K562 (cell line): ENCODE measurements around the gene APOC4. TPM values are rescaled to one million over a fixed set of nuclear protein-coding genes. Genes with fewer than 3 reads are reported as not detected.

ENCODE experiments used
- BACH1 ChIP-seq: fragments of 200-800 bp; sonication (Bioruptor generic); IDR thresholded peaks from 2 replicates; pipeline ENCODE4 v1.6.1; 2016; ENCODE audit warnings: missing genetic modification characterization, missing compliant biosample characterization
- CBX2 ChIP-seq: fragments of 200-600 bp; sonication (generic); IDR thresholded peaks from one replicate; pipeline ENCODE4 v1.6.1; 2012; ENCODE audit warnings: mild to moderate bottlenecking, low read length, inconsistent platforms; ENCODE audit not compliant: insufficient read depth, poor library complexity, severe bottlenecking
- CBX5 ChIP-seq: IDR thresholded peaks from 2 replicates; pipeline ENCODE4 v1.6.1; 2014; ENCODE audit warnings: low read depth, borderline replicate concordance
- CREB1 ChIP-seq, 2 experiments: sonication (generic) in 1 of 2; formaldehyde crosslinking in 1 of 2; IDR thresholded peaks; 2 replicates each; pipeline versions ENCODE4 v1.6.1 to v1.8.0; 2012 to 2022; ENCODE audit warnings: inconsistent platforms in 1 of 2, mild to moderate bottlenecking in 1 of 2, missing genetic modification reagents in 1 of 2, moderate library complexity in 1 of 2
- KLF13 ChIP-seq: fragments of 450-650 bp; IDR thresholded peaks from 2 replicates; pipeline ENCODE4 v1.6.1; 2016; ENCODE audit warnings: missing genetic modification characterization, low read depth, mild to moderate bottlenecking, missing compliant biosample characterization, moderate library complexity, borderline replicate concordance
- MIER1 ChIP-seq: fragments of 450-650 bp; IDR thresholded peaks from 2 replicates; pipeline ENCODE4 v1.6.1; 2016; ENCODE audit warnings: antibody characterized with exemption, mild to moderate bottlenecking, low read depth
- NR1H2 ChIP-seq: sonication (generic); formaldehyde crosslinking; IDR thresholded peaks from 2 replicates; pipeline ENCODE4 v1.4.0; 2020; ENCODE audit warnings: mild to moderate bottlenecking, missing genetic modification reagents
- PPARD ChIP-seq: fragments of 250-450 bp; sonication (Bioruptor Pico); IDR thresholded peaks from 2 replicates; pipeline ENCODE4 v1.8.0; 2022; ENCODE audit warnings: inconsistent platforms, mild to moderate bottlenecking, moderate library complexity
- SMAD2 ChIP-seq: fragments of 150-350 bp; IDR thresholded peaks from 2 replicates; pipeline ENCODE4 v1.6.1; 2014; ENCODE audit warnings: low read depth, mild to moderate bottlenecking, low read length
- SMAD3 ChIP-seq: fragments of 450-650 bp; formaldehyde crosslinking; conservative IDR thresholded peaks from 2 replicates; pipeline ENCODE4 v1.4.0; 2020; ENCODE audit warnings: mild to moderate bottlenecking
- SRSF3 ChIP-seq: fragments of 200-400 bp; formaldehyde crosslinking; IDR thresholded peaks from 2 replicates; pipeline ENCODE4 v1.6.1; 2016; ENCODE audit warnings: mild to moderate bottlenecking, low read length, moderate library complexity; ENCODE audit not compliant: insufficient read depth
- STAT5B ChIP-seq: fragments of 250-450 bp; sonication (Bioruptor Pico); IDR thresholded peaks from 2 replicates; pipeline ENCODE4 v1.8.0; 2021; ENCODE audit warnings: mild to moderate bottlenecking, inconsistent platforms
- THRAP3 ChIP-seq: fragments of 450-650 bp; IDR thresholded peaks from 2 replicates; pipeline ENCODE4 v1.6.1; 2016; ENCODE audit warnings: mild to moderate bottlenecking, inconsistent platforms, borderline replicate concordance
- ZNF282 ChIP-seq: sonication (generic); formaldehyde crosslinking; IDR thresholded peaks from 2 replicates; pipeline ENCODE4 v1.8.1; 2023; ENCODE audit warnings: missing genetic modification reagents
- polyA plus RNA-seq, 8 experiments: library from polyadenylated mRNA; depleted of rRNA in 4 of 8; stranded (reverse) in 5 of 8; unstranded in 3 of 8; fragments of >200 nt; fragmentation: Nextera tagmentation in 2 of 8; fragmentation: Illumina TruSeq in 1 of 8; extraction: Ambion mirVana in 2 of 8; extraction: Trizol in 1 of 8; gene quantifications; 2 replicates each; pipeline versions ENCODE4 v1.2.1 to v1.2.3, GENCODE V29; 2011 to 2014; ENCODE audit warnings: inconsistent platforms in 1 of 8, missing spikeins in 1 of 8
- total RNA-seq, 7 experiments: library from RNA; depleted of rRNA in 6 of 7; stranded (reverse); fragments of >200 nt in 6 of 7; fragmentation: Illumina TruSeq in 2 of 7; extraction: Trizol in 2 of 7; gene quantifications; 2 replicates each; pipeline versions ENCODE4 v1.2.1 to v1.2.3, GENCODE V29; 2011 to 2021; ENCODE audit warnings: low replicate concordance in 1 of 7
- TF ChIP-seq, protein P1 (sequence below): fragments of 450-650 bp; IDR thresholded peaks from 2 replicates; pipeline ENCODE4 v1.6.1; 2014; ENCODE audit warnings: low read depth, mild to moderate bottlenecking, moderate library complexity, borderline replicate concordance
- TF ChIP-seq, protein P2 (sequence below): fragments of 200-800 bp; sonication (Bioruptor generic); IDR thresholded peaks from 2 replicates; pipeline ENCODE4 v1.6.1; 2017; ENCODE audit warnings: missing genetic modification characterization, missing compliant biosample characterization
- TF ChIP-seq, protein P3 (sequence below), 2 experiments: fragments of 450-650 bp; IDR thresholded peaks; 2 replicates each; pipeline ENCODE4 v1.6.1; 2018; ENCODE audit warnings: mild to moderate bottlenecking in 2 of 2, low read depth in 1 of 2; ENCODE audit not compliant: partially characterized antibody in 2 of 2
- TF ChIP-seq, protein P4 (sequence below): fragments of 450-650 bp; formaldehyde crosslinking; IDR thresholded peaks from 2 replicates; pipeline ENCODE4 v1.4.0; 2020; ENCODE audit warnings: mild to moderate bottlenecking, mixed read lengths

APOC4 gene
- total and polyA plus RNA-seq, 9 of the 15 experiments (the other 6 are each of a cell fraction or from before 2014, with no cell fraction given) = 0.46 TPM; not detected in 8

DNA sequence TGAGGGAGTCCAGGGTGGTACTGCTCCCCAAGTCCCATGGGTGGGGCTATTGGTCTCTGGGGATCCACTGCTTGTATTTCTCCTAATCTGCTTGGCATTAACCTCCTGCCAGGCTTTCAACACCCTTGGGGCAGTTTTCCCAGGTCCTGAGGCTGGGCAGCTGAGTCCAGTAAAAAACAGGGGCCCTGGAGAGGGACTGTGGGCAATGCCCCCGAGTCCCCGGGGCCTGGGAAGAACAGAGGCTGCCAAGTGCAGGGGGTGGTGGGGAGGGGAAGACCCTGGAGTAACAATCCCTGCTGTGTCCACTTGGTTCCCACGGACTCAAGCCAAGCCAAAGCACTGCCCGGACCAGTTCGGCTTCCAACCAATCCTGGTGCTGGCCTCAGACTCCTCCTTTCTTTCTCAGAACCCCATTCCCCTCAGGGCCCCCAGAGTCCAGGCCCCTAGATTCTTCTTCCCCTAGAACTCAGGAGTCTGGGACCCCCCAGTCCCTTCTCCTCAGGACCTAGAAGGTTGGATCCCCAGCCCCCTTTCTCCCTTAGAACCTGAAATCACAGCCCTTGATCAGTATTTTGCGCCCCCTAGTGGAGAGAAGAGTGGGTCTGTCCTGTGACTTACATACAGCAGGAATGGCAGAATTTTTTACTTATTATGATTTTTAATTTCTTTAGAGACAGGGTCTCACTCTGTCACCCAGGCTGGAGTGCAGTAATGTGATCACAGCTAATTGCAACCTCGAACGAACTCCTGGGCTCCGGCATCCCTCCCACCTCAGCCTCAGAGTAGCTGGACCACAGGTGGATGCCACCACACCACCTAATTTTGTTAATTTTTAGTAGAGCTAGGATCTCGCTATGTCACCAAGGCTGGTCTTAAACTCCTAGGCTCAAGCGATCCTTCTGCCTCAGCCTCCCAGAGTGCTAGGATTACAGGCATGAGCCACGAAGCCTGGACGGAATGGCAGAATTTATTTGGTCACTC, 9.4 kb downstream of the APOC4 start (continued):
- TF ChIP-seq CREB1 (IDR thresholded peaks at IDR 0.05) (no peak), CREB1 (CRISPR knock-in tag; IDR thresholded peaks at IDR 0.05) (no peak), SRSF3 (no peak), SMAD3 (CRISPR knock-in tag) (no peak), KLF13 (tag) (no peak), PPARD (CRISPR knock-in tag) (no peak), MIER1 (no peak), NR1H2 (CRISPR knock-in tag) (no peak), THRAP3 (no peak), STAT5B (CRISPR knock-in tag) (no peak), BACH1 (tag) (no peak), ZNF282 (no peak), SMAD2 (no peak), CBX5 (no peak), CBX2 (no peak)
- TF ChIP-seq, protein P1, sequence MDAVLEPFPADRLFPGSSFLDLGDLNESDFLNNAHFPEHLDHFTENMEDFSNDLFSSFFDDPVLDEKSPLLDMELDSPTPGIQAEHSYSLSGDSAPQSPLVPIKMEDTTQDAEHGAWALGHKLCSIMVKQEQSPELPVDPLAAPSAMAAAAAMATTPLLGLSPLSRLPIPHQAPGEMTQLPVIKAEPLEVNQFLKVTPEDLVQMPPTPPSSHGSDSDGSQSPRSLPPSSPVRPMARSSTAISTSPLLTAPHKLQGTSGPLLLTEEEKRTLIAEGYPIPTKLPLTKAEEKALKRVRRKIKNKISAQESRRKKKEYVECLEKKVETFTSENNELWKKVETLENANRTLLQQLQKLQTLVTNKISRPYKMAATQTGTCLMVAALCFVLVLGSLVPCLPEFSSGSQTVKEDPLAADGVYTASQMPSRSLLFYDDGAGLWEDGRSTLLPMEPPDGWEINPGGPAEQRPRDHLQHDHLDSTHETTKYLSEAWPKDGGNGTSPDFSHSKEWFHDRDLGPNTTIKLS = no peak
- TF ChIP-seq, protein P2, sequence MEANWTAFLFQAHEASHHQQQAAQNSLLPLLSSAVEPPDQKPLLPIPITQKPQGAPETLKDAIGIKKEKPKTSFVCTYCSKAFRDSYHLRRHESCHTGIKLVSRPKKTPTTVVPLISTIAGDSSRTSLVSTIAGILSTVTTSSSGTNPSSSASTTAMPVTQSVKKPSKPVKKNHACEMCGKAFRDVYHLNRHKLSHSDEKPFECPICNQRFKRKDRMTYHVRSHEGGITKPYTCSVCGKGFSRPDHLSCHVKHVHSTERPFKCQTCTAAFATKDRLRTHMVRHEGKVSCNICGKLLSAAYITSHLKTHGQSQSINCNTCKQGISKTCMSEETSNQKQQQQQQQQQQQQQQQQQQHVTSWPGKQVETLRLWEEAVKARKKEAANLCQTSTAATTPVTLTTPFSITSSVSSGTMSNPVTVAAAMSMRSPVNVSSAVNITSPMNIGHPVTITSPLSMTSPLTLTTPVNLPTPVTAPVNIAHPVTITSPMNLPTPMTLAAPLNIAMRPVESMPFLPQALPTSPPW = 0 out of 2 replicates have a peak, but pooled peaks have one; percentile 16
- TF ChIP-seq, protein P3, sequence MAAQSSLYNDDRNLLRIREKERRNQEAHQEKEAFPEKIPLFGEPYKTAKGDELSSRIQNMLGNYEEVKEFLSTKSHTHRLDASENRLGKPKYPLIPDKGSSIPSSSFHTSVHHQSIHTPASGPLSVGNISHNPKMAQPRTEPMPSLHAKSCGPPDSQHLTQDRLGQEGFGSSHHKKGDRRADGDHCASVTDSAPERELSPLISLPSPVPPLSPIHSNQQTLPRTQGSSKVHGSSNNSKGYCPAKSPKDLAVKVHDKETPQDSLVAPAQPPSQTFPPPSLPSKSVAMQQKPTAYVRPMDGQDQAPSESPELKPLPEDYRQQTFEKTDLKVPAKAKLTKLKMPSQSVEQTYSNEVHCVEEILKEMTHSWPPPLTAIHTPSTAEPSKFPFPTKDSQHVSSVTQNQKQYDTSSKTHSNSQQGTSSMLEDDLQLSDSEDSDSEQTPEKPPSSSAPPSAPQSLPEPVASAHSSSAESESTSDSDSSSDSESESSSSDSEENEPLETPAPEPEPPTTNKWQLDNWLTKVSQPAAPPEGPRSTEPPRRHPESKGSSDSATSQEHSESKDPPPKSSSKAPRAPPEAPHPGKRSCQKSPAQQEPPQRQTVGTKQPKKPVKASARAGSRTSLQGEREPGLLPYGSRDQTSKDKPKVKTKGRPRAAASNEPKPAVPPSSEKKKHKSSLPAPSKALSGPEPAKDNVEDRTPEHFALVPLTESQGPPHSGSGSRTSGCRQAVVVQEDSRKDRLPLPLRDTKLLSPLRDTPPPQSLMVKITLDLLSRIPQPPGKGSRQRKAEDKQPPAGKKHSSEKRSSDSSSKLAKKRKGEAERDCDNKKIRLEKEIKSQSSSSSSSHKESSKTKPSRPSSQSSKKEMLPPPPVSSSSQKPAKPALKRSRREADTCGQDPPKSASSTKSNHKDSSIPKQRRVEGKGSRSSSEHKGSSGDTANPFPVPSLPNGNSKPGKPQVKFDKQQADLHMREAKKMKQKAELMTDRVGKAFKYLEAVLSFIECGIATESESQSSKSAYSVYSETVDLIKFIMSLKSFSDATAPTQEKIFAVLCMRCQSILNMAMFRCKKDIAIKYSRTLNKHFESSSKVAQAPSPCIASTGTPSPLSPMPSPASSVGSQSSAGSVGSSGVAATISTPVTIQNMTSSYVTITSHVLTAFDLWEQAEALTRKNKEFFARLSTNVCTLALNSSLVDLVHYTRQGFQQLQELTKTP (IDR thresholded peaks at IDR 0.05; ENCODE audit: low read depth in 1 of 2, partially characterized antibody in 2 of 2) = no peak
- TF ChIP-seq, protein P4, sequence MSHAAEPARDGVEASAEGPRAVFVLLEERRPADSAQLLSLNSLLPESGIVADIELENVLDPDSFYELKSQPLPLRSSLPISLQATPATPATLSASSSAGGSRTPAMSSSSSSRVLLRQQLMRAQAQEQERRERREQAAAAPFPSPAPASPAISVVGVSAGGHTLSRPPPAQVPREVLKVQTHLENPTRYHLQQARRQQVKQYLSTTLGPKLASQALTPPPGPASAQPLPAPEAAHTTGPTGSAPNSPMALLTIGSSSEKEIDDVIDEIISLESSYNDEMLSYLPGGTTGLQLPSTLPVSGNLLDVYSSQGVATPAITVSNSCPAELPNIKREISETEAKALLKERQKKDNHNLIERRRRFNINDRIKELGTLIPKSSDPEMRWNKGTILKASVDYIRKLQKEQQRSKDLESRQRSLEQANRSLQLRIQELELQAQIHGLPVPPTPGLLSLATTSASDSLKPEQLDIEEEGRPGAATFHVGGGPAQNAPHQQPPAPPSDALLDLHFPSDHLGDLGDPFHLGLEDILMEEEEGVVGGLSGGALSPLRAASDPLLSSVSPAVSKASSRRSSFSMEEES (CRISPR knock-in tag) = no peak
